GM21528 (cell line): ENCODE measurements around the gene RYR1.
"Not testable (repeated sequence)": the region's sequence is repeated elsewhere in the genome, so short reads cannot be mapped to it uniquely, and the experiment has no call there.

ENCODE experiments used
- ATAC-seq: cut with Tn5 transposase; IDR thresholded peaks from one replicate; pipeline ENCODE4 v1.9.1; 2021; ENCODE audit warnings: mild to moderate bottlenecking, moderate library complexity; ENCODE audit not compliant: unreplicated experiment, low FRiP score

RYR1 gene

GRCh38 chr19:38554676-38555141 is 121.2 kb downstream of the RYR1 start:
- ATAC-seq: no peak

DNA sequence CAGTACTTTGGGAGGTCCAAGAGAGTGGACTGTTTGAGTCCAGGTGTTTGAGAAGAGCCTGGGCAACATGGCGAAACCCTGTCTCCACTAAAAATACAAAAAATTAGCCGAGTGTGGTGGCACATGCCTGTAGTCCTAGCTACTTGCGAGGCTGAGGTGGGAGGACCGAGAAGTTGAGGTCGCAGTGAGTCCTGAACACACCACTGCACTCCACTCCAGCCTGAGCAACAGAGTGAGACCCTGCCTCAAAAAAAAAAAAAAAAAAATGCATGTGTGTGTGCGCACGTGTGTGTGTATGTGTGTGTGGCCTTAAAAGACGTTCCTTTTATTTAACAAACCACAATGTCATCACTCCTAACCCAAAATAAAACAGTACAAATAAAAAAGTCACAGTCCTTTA is 121.7 kb downstream of the RYR1 start:
- ATAC-seq: no peak

GRCh38 chr19:38556521-38557174 is 123.2 kb downstream of the RYR1 start:
- no peak for ATAC-seq

DNA sequence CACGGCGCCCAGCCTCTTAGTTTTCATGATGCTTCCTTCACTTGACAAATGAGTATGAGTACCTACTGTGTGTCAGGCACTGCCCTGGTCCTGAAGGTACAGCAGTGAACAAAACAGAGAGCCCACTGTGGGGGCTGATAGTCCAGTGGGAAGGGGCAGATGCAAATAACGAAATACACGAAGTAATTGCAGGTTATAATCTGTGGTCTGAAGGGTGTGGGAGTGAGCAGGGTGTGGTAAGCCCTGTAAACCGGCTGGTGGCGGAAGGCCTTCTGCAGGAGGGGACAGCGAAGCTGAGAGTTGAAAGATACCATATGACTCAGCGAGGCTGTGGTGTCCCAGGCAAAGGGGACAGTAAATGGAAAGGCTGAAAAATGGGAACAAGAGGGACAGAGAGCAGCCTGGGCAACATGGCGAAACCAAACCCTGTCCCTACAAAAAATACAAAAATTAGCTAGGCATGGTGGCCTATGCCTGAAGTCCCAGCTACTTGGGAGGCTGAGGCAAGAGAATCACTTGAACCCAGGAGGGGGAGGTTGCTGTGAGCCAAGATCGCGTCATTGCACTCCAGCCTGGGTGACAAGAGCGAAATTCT is 123.8 kb downstream of the RYR1 start:
- ATAC-seq: peak; percentile 38

DNA sequence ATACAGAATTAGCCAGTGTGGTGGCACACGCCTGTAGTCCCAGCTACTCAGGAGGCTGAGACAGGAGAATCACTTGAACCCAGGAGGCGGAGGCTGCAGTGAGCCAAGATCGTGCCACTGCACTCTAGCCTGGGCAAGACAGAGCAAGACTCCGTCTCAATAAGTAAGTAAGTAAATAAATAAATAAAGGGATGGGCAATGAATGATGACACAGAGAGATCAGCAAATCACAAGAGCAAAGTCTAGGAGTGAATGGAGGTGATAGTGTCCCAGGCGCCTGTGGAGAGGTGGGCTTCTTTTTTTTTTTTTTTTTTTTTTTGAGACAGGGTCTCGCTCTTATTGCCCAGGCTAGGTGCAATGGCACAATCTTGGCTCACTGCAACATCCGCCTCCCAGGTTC is 125.4 kb downstream of the RYR1 start:
- ATAC-seq: not testable (repeated sequence)

DNA sequence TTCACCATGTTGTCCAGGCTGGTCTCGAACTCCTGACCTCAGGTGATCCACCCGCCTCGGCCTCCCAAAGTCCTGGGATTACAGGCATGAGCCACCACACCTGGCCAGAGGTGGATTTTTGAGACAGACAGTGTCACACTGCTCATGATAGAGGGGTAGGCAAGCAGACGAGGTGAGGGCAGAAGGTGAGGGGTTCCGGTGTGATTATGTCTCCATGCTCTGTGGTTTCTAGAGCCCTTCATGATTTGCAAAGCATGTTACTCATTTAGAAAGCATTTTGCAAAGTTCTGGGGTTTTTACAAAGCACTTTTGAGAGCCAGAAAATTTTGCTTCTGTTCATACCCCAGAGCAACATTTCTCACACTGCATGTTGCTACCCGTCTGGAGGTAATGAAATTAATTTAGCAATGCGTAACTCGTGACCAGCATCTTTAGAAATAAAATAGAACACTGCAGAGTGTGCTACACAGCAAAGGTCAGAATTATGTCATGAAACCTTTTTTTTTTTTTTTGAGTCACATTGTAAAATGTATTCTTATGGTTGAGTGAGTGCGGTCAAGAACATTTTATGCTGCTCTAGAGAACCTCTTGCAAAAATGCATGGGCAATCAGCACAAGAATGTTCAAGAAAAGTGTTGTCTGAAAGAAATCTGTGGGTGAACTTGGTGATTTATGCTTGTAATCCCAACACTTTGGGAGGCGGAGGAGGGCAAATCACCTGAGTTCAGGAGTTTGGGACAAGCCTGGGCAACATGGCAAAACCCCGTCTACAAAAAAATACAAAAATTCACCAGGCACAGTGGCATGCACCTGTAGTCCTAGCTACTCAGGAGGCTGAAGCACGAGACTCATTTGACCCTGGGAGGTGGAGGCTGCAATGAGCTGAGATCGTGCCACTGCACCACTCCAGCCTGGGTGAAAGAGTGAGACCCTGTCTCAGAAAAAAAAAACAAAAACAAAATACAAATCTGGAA is 126.2 kb downstream of the RYR1 start:
- ATAC-seq: peak; percentile 64

DNA sequence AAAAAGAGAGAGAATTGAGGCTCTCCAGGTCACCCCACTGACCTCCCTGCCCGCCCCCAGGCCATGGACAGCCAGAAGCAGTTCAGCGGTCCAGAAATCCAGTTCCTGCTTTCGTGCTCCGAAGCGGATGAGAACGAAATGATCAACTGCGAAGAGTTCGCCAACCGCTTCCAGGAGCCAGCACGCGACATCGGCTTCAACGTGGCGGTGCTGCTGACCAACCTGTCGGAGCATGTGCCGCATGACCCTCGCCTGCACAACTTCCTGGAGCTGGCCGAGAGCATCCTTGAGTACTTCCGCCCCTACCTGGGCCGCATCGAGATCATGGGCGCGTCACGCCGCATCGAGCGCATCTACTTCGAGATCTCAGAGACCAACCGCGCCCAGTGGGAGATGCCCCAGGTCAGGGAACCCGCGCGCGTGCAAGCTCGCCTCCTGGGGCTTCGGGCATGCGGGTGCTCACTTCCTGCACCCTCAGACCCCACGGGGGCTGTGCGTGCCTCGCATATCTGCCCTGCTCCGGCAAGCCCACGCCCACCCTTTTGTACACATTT is 127.6 kb downstream of the RYR1 start:
- ATAC-seq: no peak

- ATAC-seq: no peak
Observed at GRCh38 chr19:38561658-38562057, 128.2 kb downstream of the RYR1 start.

DNA sequence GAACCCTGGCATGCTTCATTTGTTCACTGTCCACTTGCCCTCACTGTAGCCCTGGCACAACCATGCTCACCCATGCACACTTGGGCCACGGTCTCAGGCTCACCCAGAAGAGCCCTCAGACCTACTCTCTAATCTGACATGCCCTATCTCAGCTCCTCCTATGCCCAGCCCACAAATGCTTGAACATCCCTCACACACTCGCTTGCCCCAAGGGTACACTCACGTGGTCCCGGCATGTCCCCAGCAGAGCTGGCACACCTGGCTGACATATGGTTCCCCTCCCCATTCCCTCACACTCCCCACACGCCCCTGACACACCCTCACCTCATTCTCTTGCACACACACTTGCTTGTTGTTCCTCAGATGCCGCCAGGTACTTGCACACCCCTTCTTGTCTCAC is 128.6 kb downstream of the RYR1 start:
- ATAC-seq: no peak

- no peak for ATAC-seq
Observed at GRCh38 chr19:38563475-38563874, 130.0 kb downstream of the RYR1 start.

DNA sequence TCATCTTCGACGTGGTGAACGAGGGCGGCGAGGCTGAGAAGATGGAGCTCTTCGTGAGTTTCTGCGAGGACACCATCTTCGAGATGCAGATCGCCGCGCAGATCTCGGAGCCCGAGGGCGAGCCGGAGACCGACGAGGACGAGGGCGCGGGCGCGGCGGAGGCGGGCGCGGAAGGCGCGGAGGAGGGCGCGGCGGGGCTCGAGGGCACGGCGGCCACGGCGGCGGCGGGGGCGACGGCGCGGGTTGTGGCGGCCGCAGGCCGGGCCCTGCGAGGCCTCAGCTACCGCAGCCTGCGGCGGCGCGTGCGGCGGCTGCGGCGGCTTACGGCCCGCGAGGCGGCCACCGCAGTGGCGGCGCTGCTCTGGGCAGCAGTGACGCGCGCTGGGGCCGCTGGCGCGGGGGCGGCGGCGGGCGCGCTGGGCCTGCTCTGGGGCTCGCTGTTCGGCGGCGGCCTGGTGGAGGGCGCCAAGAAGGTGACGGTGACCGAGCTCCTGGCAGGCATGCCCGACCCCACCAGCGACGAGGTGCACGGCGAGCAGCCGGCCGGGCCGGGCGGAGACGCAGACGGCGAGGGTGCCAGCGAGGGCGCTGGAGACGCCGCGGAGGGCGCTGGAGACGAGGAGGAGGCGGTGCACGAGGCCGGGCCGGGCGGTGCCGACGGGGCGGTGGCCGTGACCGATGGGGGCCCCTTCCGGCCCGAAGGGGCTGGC is 131.6 kb downstream of the RYR1 start:
- no peak for ATAC-seq

DNA sequence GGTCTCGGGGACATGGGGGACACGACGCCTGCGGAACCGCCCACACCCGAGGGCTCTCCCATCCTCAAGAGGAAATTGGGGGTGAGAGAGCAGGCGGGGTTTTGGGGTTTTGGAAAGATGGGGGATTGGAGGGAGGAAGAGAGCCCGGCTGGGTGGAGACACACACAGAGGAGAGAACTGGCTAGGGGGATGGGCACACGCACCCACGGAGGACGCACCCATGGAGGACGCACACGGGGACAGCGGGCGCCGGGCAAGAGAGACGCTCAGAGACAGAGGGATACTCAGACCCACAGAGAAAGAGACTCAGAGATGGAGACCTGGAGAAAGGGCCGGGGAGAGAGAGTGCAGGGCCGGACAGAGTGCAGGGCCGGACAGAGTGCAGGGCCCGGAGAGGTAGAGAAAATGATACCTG is 132.2 kb downstream of the RYR1 start:
- no peak for ATAC-seq

GRCh38 chr19:38569368-38569983 is 136.0 kb downstream of the RYR1 start:
- no peak for ATAC-seq

GRCh38 chr19:38571682-38572081 is 138.2 kb downstream of the RYR1 start:
- ATAC-seq: no peak

DNA sequence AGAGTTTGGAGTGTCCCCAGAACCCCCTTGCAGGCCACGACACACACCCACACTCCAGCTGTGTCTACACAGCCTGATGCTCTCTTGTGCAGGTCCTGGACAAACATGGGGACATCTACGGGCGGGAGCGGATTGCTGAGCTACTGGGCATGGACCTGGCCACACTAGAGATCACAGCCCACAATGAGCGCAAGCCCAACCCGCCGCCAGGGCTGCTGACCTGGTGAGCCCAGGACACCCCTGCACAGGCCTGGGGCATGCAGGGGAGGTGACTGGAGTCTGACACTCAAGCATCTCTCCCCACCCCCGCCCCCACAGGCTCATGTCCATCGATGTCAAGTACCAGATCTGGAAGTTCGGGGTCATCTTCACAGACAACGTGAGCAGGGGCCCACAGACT is 144.3 kb downstream of the RYR1 start:
- no peak for ATAC-seq

GRCh38 chr19:38579304-38579703 is 145.8 kb downstream of the RYR1 start:
- not testable (repeated sequence) for ATAC-seq

DNA sequence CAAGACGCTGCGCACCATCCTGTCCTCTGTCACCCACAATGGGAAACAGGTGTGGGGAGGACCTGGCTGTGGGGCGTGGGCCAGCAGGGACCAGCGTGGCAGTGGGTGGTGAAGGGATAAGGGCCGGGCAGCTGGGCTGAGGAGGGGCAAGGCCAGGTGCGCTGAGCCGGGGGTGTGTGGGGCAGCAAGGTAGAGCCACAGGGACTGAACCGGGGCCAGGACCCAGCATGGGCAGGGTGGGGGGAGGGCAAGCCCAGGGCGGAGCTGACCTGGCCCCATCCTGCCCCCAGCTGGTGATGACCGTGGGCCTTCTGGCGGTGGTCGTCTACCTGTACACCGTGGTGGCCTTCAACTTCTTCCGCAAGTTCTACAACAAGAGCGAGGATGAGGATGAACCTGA is 146.6 kb downstream of the RYR1 start:
- no peak for ATAC-seq

DNA sequence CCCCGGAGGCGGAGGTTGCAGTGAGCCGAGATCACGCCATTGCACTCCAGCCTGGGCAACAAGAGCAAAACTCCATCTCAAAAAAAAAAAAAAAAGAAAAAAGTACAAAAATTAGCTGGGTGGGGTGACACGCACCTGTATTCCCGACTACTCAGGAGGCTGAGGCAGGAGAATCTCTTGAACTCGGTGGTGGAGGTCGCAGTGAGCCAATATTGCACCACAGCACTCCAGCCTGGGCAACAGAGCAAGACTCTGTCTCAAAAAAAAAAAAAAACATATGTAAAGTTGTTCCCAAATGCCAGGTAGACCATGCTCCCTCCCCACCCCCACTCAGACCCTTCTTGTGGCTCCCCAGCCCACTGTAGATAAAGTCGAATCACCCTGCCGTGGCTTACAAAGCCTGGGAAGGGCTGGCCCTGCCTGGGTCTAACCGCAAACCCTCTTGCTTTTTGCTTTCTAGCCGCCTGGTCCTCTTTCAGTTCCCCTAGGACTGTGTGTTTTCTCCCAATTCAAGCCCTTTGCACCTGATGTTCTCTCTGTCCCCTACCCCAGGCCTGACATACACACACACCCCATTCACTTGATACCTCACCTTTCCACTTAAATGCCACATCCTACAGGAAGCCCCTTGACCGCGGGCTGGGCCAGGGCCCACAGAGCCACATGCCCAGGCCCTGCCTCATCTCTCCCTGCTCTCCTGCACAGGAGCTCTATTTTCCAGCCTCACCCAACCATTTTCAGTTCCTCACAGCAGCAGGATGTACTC is 149.9 kb downstream of the RYR1 start:
- ATAC-seq: peak; percentile 70

- no peak for ATAC-seq
Observed at GRCh38 chr19:38583985-38584305, 150.5 kb downstream of the RYR1 start.
